Smooth muscle cell (in vitro differentiated cells): ENCODE results near the gene GABRB2. TPM values are rescaled to one million over a fixed set of nuclear protein-coding genes. Genes with fewer than 3 reads are reported as not detected.

Experiments
- DNase-seq: peaks from one replicate; lab custom pipeline; 2025; ENCODE audit not compliant: unreplicated experiment; lab: John Stamatoyannopoulos, UW
- H2AFZ ChIP-seq: fragments of 200-600 bp; sonication (generic); 2 replicates; pipeline ENCODE4 v1.6.0; 2016; ENCODE audit warnings: antibody characterized with exemption, low read depth, mild to moderate bottlenecking
- H3F3A ChIP-seq: fragments of 200-600 bp; sonication (generic); 2 replicates; pipeline ENCODE4 v1.6.0; 2017; ENCODE audit warnings: antibody characterized with exemption, low read depth
- H3K27ac ChIP-seq: fragments of 200-600 bp; sonication (generic); 2 replicates; pipeline ENCODE4 v1.5.1; 2016; ENCODE audit warnings: low read depth, mild to moderate bottlenecking
- H3K27me3 ChIP-seq: fragments of 200-600 bp; sonication (generic); 2 replicates; pipeline ENCODE4 v1.6.1; 2016; ENCODE audit warnings: low read depth, mild to moderate bottlenecking
- H3K36me3 ChIP-seq: fragments of 200-600 bp; sonication (generic); 2 replicates; pipeline ENCODE4 v1.5.1; 2016; ENCODE audit warnings: low read depth
- H3K4me1 ChIP-seq: fragments of 200-600 bp; sonication (generic); 2 replicates; pipeline ENCODE4 v1.5.1; 2016; ENCODE audit warnings: low read depth
- H3K4me2 ChIP-seq: fragments of 200-600 bp; sonication (generic); 2 replicates; pipeline ENCODE4 v1.6.0; 2016; ENCODE audit warnings: mild to moderate bottlenecking
- H3K4me3 ChIP-seq: fragments of 200-600 bp; sonication (generic); 2 replicates; pipeline ENCODE4 v1.5.1; 2016; ENCODE audit warnings: mild to moderate bottlenecking
- H3K79me2 ChIP-seq: fragments of 200-600 bp; sonication (generic); 2 replicates; pipeline ENCODE4 v1.6.0; 2016; ENCODE audit warnings: low read depth, mild to moderate bottlenecking
- H3K9ac ChIP-seq: fragments of 200-600 bp; sonication (generic); 2 replicates; pipeline ENCODE4 v1.6.0; 2016; ENCODE audit warnings: low read depth
- H3K9me3 ChIP-seq: fragments of 200-600 bp; sonication (generic); replicated peaks from 2 replicates; pipeline ENCODE4 v1.5.1; 2016; ENCODE audit warnings: low read depth
- H4K20me1 ChIP-seq: fragments of 200-600 bp; sonication (generic); 2 replicates; pipeline ENCODE4 v1.6.0; 2016; ENCODE audit warnings: low read depth
- CTCF ChIP-seq: fragments of 200-600 bp; sonication (generic); IDR thresholded peaks from 2 replicates; pipeline ENCODE4 v1.5.1; 2017; ENCODE audit warnings: borderline replicate concordance, mild to moderate bottlenecking, antibody characterized with exemption; ENCODE audit not compliant: insufficient read depth, poor library complexity, severe bottlenecking
- WGBS: methylation state at CpG from one replicate; pipeline ENCODE4 v1.1.7; 2016; ENCODE audit warnings: low lambda C conversion rate; 5-methylcytosine and 5-hydroxymethylcytosine counted together
- polyA plus RNA-seq: library from polyadenylated mRNA; unstranded; fragments of >200 nt; fragmentation: Nextera tagmentation; extraction: Ambion mirVana; gene quantifications from 2 replicates; pipeline ENCODE4 v1.2.1, GENCODE V29; 2016
- total RNA-seq: library from RNA; depleted of rRNA; stranded (reverse); fragments of >200 nt; gene quantifications from 2 replicates; pipeline ENCODE4 v1.2.3, GENCODE V29; 2014

The GABRB2 gene
- total and polyA plus RNA-seq, 2 experiments from 2014 or later, result 1.2 to 3.5 TPM

- H3K36me3 ChIP-seq, result no peaks in the 10 kb centered on the region
- DNase-seq, result no peak
- no peaks in the 10 kb centered on the region for H3F3A ChIP-seq
- H3K9me3 ChIP-seq, result no peaks in the 10 kb centered on the region
- H3K4me3 ChIP-seq, result no peak overlapping the region
- no peak overlapping the region for H3K4me2 ChIP-seq
- H3K9ac ChIP-seq, result no peak overlapping the region
- no peak overlapping the region for H2AFZ ChIP-seq
- H3K27ac ChIP-seq, result no peak overlapping the region
- H3K79me2 ChIP-seq, result no peaks in the 10 kb centered on the region
- H3K4me1 ChIP-seq, result no peaks in the 10 kb centered on the region
- H3K27me3 ChIP-seq, result no peaks in the 10 kb centered on the region
- H4K20me1 ChIP-seq, result no peaks in the 10 kb centered on the region
- TF ChIP-seq CTCF, result no peak
Observed at GRCh38 chr5:161295721-161296250, 250.7 kb downstream of the GABRB2 start.

DNA sequence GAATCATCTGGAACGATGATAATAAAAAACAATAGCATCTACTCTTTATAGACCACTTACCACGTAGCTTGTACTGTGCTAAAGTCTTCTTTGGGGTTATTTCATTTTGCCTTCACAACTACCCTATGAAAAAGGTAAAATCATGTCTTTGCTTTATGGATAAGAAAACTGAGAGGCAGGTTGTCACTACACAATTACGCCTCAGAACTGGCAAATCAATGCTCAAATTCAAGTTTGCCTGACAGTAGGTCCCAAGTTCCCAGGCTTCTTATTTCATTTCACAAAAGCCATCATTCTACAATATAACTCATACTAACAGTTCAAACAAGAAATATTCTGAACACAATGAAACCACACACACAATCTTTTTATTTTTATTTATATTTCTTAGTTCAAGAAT, 258.5 kb downstream of the GABRB2 start:
- WGBS, result 74% methylated on average over 3 of the region's 3 CpGs
- H2AFZ ChIP-seq, result no peak overlapping the region
- no peak overlapping the region for H3K9ac ChIP-seq
- no peak overlapping the region for H3K4me3 ChIP-seq
- no peak overlapping the region for H3K4me2 ChIP-seq
- H3K9me3 ChIP-seq, result no peaks in the 10 kb centered on the region
- DNase-seq, result no peak
- H3K27me3 ChIP-seq, result no peaks in the 10 kb centered on the region
- no peaks in the 10 kb centered on the region for H3K36me3 ChIP-seq
- no peaks in the 10 kb centered on the region for H3K4me1 ChIP-seq
- TF ChIP-seq CTCF, result no peak
- H3K27ac ChIP-seq, result no peak overlapping the region
- H3F3A ChIP-seq, result no peaks in the 10 kb centered on the region
- no peaks in the 10 kb centered on the region for H4K20me1 ChIP-seq
- no peaks in the 10 kb centered on the region for H3K79me2 ChIP-seq

DNA sequence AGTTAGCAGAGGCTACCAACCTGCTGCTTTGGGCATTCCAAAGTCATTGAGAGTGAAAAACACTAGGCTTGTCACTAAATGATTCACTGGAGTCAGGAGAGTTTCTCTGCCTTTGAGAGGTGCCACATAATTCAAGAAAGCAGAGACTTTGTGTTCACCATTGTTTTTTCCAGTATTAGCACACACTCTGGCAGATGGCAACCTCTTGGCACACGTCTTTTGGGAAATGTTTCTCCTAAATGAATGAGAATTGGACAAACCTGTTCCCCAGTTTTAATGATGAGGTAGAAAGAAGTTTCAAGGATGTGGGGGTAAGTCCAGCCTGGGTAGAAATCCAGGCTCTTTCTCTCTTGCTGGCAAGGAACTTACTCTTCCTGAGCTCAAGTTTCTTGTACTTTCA, 259.1 kb downstream of the GABRB2 start:
- Histone ChIP-seq H3K36me3 (no peaks in the 10 kb centered on the region), H3K27ac (no peak overlapping the region), H2AFZ (no peak overlapping the region), H3F3A (no peaks in the 10 kb centered on the region), H3K4me1 (no peaks in the 10 kb centered on the region), H3K4me2 (no peak overlapping the region), H4K20me1 (no peaks in the 10 kb centered on the region), H3K9ac (no peak overlapping the region), H3K79me2 (no peaks in the 10 kb centered on the region), H3K27me3 (no peaks in the 10 kb centered on the region), H3K9me3 (no peaks in the 10 kb centered on the region), H3K4me3 (no peak overlapping the region)
- no peak for TF ChIP-seq CTCF
- DNase-seq, result no peak
- 92% methylated on average over 1 of the region's 1 CpG for WGBS

- no peak overlapping the region for H3K9ac ChIP-seq
- H3F3A ChIP-seq, result no peaks in the 10 kb centered on the region
- H3K4me3 ChIP-seq, result no peak overlapping the region
- H3K27me3 ChIP-seq, result no peaks in the 10 kb centered on the region
- H3K4me1 ChIP-seq, result no peaks in the 10 kb centered on the region
- no peak overlapping the region for H2AFZ ChIP-seq
- no peak overlapping the region for H3K4me2 ChIP-seq
- no peaks in the 10 kb centered on the region for H3K36me3 ChIP-seq
- H3K9me3 ChIP-seq, result no peaks in the 10 kb centered on the region
- no peaks in the 10 kb centered on the region for H4K20me1 ChIP-seq
- no peaks in the 10 kb centered on the region for H3K79me2 ChIP-seq
- 95% methylated on average over 3 of the region's 3 CpGs for WGBS
- H3K27ac ChIP-seq, result no peak overlapping the region
- DNase-seq, result no peak
- no peak for TF ChIP-seq CTCF
Observed at GRCh38 chr5:161286066-161286655, 260.4 kb downstream of the GABRB2 start.
